GM12878 (cell line): ENCODE results near the gene RAPGEF6. TPM values are rescaled to one million over a fixed set of nuclear protein-coding genes. Genes with fewer than 3 reads are reported as not detected.
A peak's percentile ranks its signal among the peaks of the same experiment; 100 is the strongest.

ENCODE experiments used
- ATAC-seq: fragments of 200-7000 bp; cut with Tn5 transposase; 3 replicates; pipeline ENCODE4 v1.9.1; 2020; ENCODE audit warnings: mild to moderate bottlenecking, moderate library complexity
- BruUV-seq: library from RNA; stranded (reverse); fragments of 400-500 nt; replicated peaks from 2 replicates; lab custom pipeline; 2021; lab: Mats Ljungman, UMichigan
- CTCF ChIA-PET: fragments of 300-600 bp; sonication (Branson Sonifier 250); formaldehyde crosslinking; extraction: SDS; loops from one replicate; lab custom pipeline; 2021; ENCODE audit warnings: inconsistent platforms; lab: Yijun Ruan, JAX
- POLR2A ChIA-PET: fragments of 350-600 bp; formaldehyde crosslinking; extraction: SDS; loops from one replicate; lab custom pipeline; 2021; ENCODE audit warnings: inconsistent platforms; lab: Charles Lee
- RAD21 ChIA-PET: fragments of 300-600 bp; sonication (Branson Sonifier 250); formaldehyde crosslinking; loops from one replicate; lab custom pipeline; 2023; ENCODE audit warnings: antibody characterized with exemption; ENCODE audit not compliant: unreplicated experiment; lab: Charles Lee
- SMC1A ChIA-PET: fragments of 300-600 bp; sonication (Branson Sonifier 250); formaldehyde crosslinking; loops from one replicate; lab custom pipeline; 2023; ENCODE audit not compliant: unreplicated experiment, uncharacterized antibody; lab: Charles Lee
- DNase-seq: peaks from one replicate; pipeline ENCODE4 v3.0.0-alpha.2; 2011; ENCODE audit warnings: low read depth, low spot score
- FAIRE-seq: peaks from 3 replicates; lab custom pipeline; 2011; peaks lifted over from hg19 to GRCh38; lab: Jason Lieb, UNC
- H2AFZ ChIP-seq: 2 replicates; pipeline ENCODE4 v1.6.0; 2011; ENCODE audit warnings: low read depth, low read length, control low read depth; ENCODE audit not compliant: control insufficient read depth
- H3K27ac ChIP-seq: 2 replicates; pipeline ENCODE4 v1.5.1; 2011; ENCODE audit warnings: control low read depth; ENCODE audit not compliant: control insufficient read depth, insufficient read depth
- H3K27me3 ChIP-seq, 2 experiments: replicated peaks in 1 of 2; 2 replicates each; pipeline versions ENCODE4 v1.6.0 to v1.6.1; 2011; ENCODE audit warnings: low read length in 1 of 2; ENCODE audit not compliant: control insufficient read depth in 2 of 2, insufficient read depth in 2 of 2
- H3K36me3 ChIP-seq, 2 experiments: 2 replicates each; pipeline ENCODE4 v1.5.1; 2011; ENCODE audit warnings: low read length in 1 of 2; ENCODE audit not compliant: control insufficient read depth in 2 of 2, insufficient read depth in 2 of 2
- H3K4me1 ChIP-seq: 2 replicates; pipeline ENCODE4 v1.6.1; 2011; ENCODE audit warnings: mild to moderate bottlenecking, low read length, moderate library complexity, mixed read lengths; ENCODE audit not compliant: control insufficient read depth, insufficient read depth
- H3K4me2 ChIP-seq: 2 replicates; pipeline ENCODE4 v1.6.0; 2011; ENCODE audit warnings: control low read depth; ENCODE audit not compliant: control insufficient read depth, insufficient read depth
- H3K4me3 ChIP-seq: fragments of 200-600 bp; sonication (generic); 2 replicates; pipeline ENCODE4 v1.5.1; 2016
- H3K79me2 ChIP-seq: 2 replicates; pipeline ENCODE4 v1.6.0; 2011; ENCODE audit warnings: low read length; ENCODE audit not compliant: control insufficient read depth, insufficient read depth
- H3K9ac ChIP-seq: 2 replicates; pipeline ENCODE4 v1.8.0; 2011; ENCODE audit warnings: low read length, control low read depth, mixed read lengths; ENCODE audit not compliant: control insufficient read depth, insufficient read depth
- H3K9me3 ChIP-seq: replicated peaks from 3 replicates; pipeline ENCODE4 v1.5.1; 2011; ENCODE audit warnings: mild to moderate bottlenecking, low read length; ENCODE audit not compliant: control insufficient read depth, insufficient read depth
- H4K20me1 ChIP-seq: 2 replicates; pipeline ENCODE4 v1.6.0; 2011; ENCODE audit not compliant: control insufficient read depth, insufficient read depth
- BRCA1 ChIP-seq: IDR thresholded peaks from 2 replicates; pipeline ENCODE4 v1.6.1; 2011; ENCODE audit warnings: low read depth, low read length, improper control_type of control experiment
- CREB1 ChIP-seq: IDR thresholded peaks from 2 replicates; pipeline ENCODE4 v1.6.1; 2012; ENCODE audit warnings: low read depth, mild to moderate bottlenecking, inconsistent platforms
- CREM ChIP-seq: IDR thresholded peaks from 2 replicates; pipeline ENCODE4 v1.6.1; 2014; ENCODE audit warnings: antibody characterized with exemption, low read depth
- EED ChIP-seq: sonication (generic); IDR thresholded peaks from 2 replicates; pipeline ENCODE4 v1.6.1; 2016; ENCODE audit warnings: antibody characterized with exemption, low read depth
- FOXM1 ChIP-seq: IDR thresholded peaks from 2 replicates; pipeline ENCODE4 v1.6.1; 2012; ENCODE audit warnings: low read depth, mild to moderate bottlenecking, inconsistent platforms, low read length, moderate library complexity
- GABPA ChIP-seq: IDR thresholded peaks from 2 replicates; pipeline ENCODE4 v1.6.1; 2014; ENCODE audit warnings: antibody characterized with exemption, low read depth, mild to moderate bottlenecking, inconsistent platforms
- KDM1A ChIP-seq: fragments of 200-600 bp; sonication (generic); IDR thresholded peaks from 2 replicates; pipeline ENCODE4 v1.6.1; 2016; ENCODE audit warnings: borderline replicate concordance
- MTA3 ChIP-seq: IDR thresholded peaks from 2 replicates; pipeline ENCODE4 v1.6.1; 2012; ENCODE audit warnings: low read length, inconsistent platforms, borderline replicate concordance
- NR2F1 ChIP-seq: fragments of 450-650 bp; conservative IDR thresholded peaks from 2 replicates; pipeline ENCODE4 v1.6.1; 2017; ENCODE audit warnings: mild to moderate bottlenecking
- RB1 ChIP-seq: fragments of 450-650 bp; formaldehyde crosslinking; IDR thresholded peaks from 2 replicates; pipeline ENCODE4 v1.6.1; 2017; ENCODE audit warnings: mild to moderate bottlenecking, borderline replicate concordance
- SIX5 ChIP-seq: IDR thresholded peaks from 2 replicates; pipeline ENCODE4 v1.6.1; 2011; ENCODE audit warnings: mild to moderate bottlenecking, low read depth, low read length, moderate library complexity; ENCODE audit not compliant: severe bottlenecking
- SMC3 ChIP-seq: IDR thresholded peaks from 2 replicates; pipeline ENCODE4 v1.6.1; 2011; ENCODE audit warnings: low read length, improper control_type of control experiment, borderline replicate concordance
- TBL1XR1 ChIP-seq: IDR thresholded peaks from 2 replicates; pipeline ENCODE4 v1.6.1; 2012; ENCODE audit warnings: low read depth, low read length, improper control_type of control experiment
- ZBTB4 ChIP-seq: fragments of 450-650 bp; formaldehyde crosslinking; IDR thresholded peaks from 2 replicates; pipeline ENCODE4 v1.4.0; 2022; ENCODE audit warnings: mild to moderate bottlenecking, moderate library complexity
- ZNF274 ChIP-seq: IDR thresholded peaks from one replicate; pipeline ENCODE4 v1.8.0; 2011; ENCODE audit not compliant: insufficient read length, insufficient read depth
- WGBS: methylation state at CpG from one replicate; pipeline ENCODE4 v1.1.6; 2016; ENCODE audit warnings: low lambda C conversion rate; ENCODE audit not compliant: insufficient replicate concordance, insufficient coverage; ENCODE audit errors: missing lambda C conversion rate; 5-methylcytosine and 5-hydroxymethylcytosine counted together
- in situ Hi-C: fragments of 300-500 bp; cut with MboI; formaldehyde crosslinking; loops from 9 replicates; pipeline ENCODE4 v1.14.3; 2018; ENCODE audit warnings: mixed read lengths
- intact Hi-C: fragments of 100-400 bp; cut with micrococcal nuclease; formaldehyde crosslinking; loops from one replicate; pipeline ENCODE4 v1.14.2; 2022; ENCODE audit not compliant: unreplicated experiment
- polyA plus RNA-seq, 11 experiments: library from polyadenylated mRNA; depleted of rRNA in 4 of 11; unstranded in 6 of 11; stranded (reverse) in 5 of 11; fragments of >200 nt; fragmentation: Nextera tagmentation in 4 of 11; fragmentation: Illumina TruSeq in 1 of 11; extraction: Ambion mirVana in 4 of 11; extraction: Trizol in 1 of 11; gene quantifications; 1 replicate in 1 of 11; 2 replicates in 10 of 11; pipeline versions ENCODE4 v1.2.1 to v1.2.3, GENCODE V29; 2011 to 2016; ENCODE audit warnings: inconsistent platforms in 2 of 11, missing spikeins in 2 of 11, low read depth in 1 of 11
- total RNA-seq, 4 experiments: library from RNA; depleted of rRNA in 3 of 4; stranded (reverse); fragments of >200 nt in 3 of 4; fragmentation: Illumina TruSeq in 1 of 4; extraction: Trizol in 1 of 4; gene quantifications; 2 replicates each; pipeline versions ENCODE4 v1.2.1 to v1.2.3, GENCODE V29; 2013 to 2021
- TF ChIP-seq, protein P1 (sequence below): IDR thresholded peaks from 2 replicates; pipeline ENCODE4 v1.6.1; 2011; ENCODE audit warnings: mild to moderate bottlenecking, low read depth, low read length, moderate library complexity; ENCODE audit not compliant: insufficient replicate concordance
- TF ChIP-seq, protein P2 (sequence below): IDR thresholded peaks from 2 replicates; pipeline ENCODE4 v1.6.1; 2012; ENCODE audit warnings: low read depth, low read length, improper control_type of control experiment

RAPGEF6 gene
- total and polyA plus RNA-seq, 10 of the 15 experiments (the other 5 are each of a cell fraction or from before 2014, with no cell fraction given) = 2.9 to 24.0 (median 14.2) TPM

- ChIA-PET CTCF (interaction anchor here (1.2 to 2.0 kb wide), 6 partner anchors 10 to 476 kb away, joined by 4 to 10 read pairs (median 5); no protein-coding TSS in a partner anchor), SMC1A (interaction anchor here (0.5 to 3.2 kb wide), 15 partner anchors 8 to 489 kb away, joined by 3 to 13 read pairs (median 3); no protein-coding TSS in a partner anchor), RAD21 (interaction anchor here (0.9 to 1.5 kb wide), 4 partner anchors 9 to 44 kb away, joined by 3 read pairs; no protein-coding TSS in a partner anchor), POLR2A (interaction anchor here (0.7 to 2.1 kb wide), 3 partner anchors 8 to 762 kb away, joined by 3 to 7 read pairs (median 3); no protein-coding TSS in a partner anchor)
- FAIRE-seq = no peak
- H3K4me1 ChIP-seq = peaks cover 9% of the 10 kb centered on the region
- H3K79me2 ChIP-seq = peaks cover 12% of the 10 kb centered on the region
- no peak for DNase-seq
- peak overlapping the region; percentile 55 for H3K27ac ChIP-seq
- H3K9me3 ChIP-seq = no peaks in the 10 kb centered on the region
- WGBS = 97% methylated on average over 6 of the region's 6 CpGs
- in situ Hi-C loops (no loop called here), intact Hi-C loops (no loop called here)
- BruUV-seq = no TSS peak
- no peak overlapping the region for H3K4me3 ChIP-seq
- H4K20me1 ChIP-seq = no peaks in the 10 kb centered on the region
- no peaks in the 10 kb centered on the region; a peak in 1 of 4 replicates for H3K36me3 ChIP-seq
- no peak overlapping the region for H3K9ac ChIP-seq
- 0 out of 2 replicates have a peak overlapping the region, but pooled peaks have one; percentile 13 for H3K4me2 ChIP-seq
- ATAC-seq = no peak
- H2AFZ ChIP-seq = no peak overlapping the region
- H3K27me3 ChIP-seq = no peaks in the 10 kb centered on the region
- TF ChIP-seq CREM (no peak), BRCA1 (no peak), RB1 (no peak), FOXM1 (no peak), ZNF274 (no peak), MTA3 (no peak), SIX5 (no peak), TBL1XR1 (no peak), KDM1A (no peak), GABPA (no peak), CREB1 (no peak), EED (no peak), SMC3 (no peak), ZBTB4 (CRISPR knock-in tag) (no peak), NR2F1 (no peak)
- TF ChIP-seq, protein P1, sequence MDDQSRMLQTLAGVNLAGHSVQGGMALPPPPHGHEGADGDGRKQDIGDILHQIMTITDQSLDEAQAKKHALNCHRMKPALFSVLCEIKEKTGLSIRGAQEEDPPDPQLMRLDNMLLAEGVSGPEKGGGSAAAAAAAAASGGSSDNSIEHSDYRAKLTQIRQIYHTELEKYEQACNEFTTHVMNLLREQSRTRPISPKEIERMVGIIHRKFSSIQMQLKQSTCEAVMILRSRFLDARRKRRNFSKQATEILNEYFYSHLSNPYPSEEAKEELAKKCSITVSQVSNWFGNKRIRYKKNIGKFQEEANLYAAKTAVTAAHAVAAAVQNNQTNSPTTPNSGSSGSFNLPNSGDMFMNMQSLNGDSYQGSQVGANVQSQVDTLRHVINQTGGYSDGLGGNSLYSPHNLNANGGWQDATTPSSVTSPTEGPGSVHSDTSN = no peak
- TF ChIP-seq, protein P2, sequence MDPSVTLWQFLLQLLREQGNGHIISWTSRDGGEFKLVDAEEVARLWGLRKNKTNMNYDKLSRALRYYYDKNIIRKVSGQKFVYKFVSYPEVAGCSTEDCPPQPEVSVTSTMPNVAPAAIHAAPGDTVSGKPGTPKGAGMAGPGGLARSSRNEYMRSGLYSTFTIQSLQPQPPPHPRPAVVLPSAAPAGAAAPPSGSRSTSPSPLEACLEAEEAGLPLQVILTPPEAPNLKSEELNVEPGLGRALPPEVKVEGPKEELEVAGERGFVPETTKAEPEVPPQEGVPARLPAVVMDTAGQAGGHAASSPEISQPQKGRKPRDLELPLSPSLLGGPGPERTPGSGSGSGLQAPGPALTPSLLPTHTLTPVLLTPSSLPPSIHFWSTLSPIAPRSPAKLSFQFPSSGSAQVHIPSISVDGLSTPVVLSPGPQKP = no peak
These were observed 102.9 kb downstream of the RAPGEF6 start for GRCh38 chr5:131532031-131532640.
